AML-193 (cell line): ENCODE data around the gene DGCR2.

Experiments
- DNase-seq, 2 experiments: peaks; one replicate each; lab custom pipeline; 2025; lab: John Stamatoyannopoulos, UW

DGCR2 gene

GRCh38 chr22:19127329-19128008, 5.3 kb upstream of the DGCR2 start:
- DNase-seq: no peak

- DNase-seq: no peak
Measured at GRCh38 chr22:19126309-19127273, 4.4 kb upstream of the DGCR2 start.

GRCh38 chr22:19125474-19126308, 3.5 kb upstream of the DGCR2 start:
- no peak for DNase-seq

- DNase-seq: no peak
Measured at GRCh38 chr22:19125011-19125410, 2.8 kb upstream of the DGCR2 start.

- no peak for DNase-seq
Measured at GRCh38 chr22:19124377-19124776, 2.2 kb upstream of the DGCR2 start.

GRCh38 chr22:19123936-19124335, 1.7 kb upstream of the DGCR2 start:
- no peak for DNase-seq

- no peak for DNase-seq
Measured at GRCh38 chr22:19122752-19123492, 710 bp upstream of the DGCR2 start.

- peak in 1 of 2 experiments; percentile 22 for DNase-seq
Measured at GRCh38 chr22:19121631-19122142, 525 bp downstream of the DGCR2 start.

GRCh38 chr22:19120829-19121630, 1.2 kb downstream of the DGCR2 start:
- DNase-seq: no peak

GRCh38 chr22:19119949-19120348, 2.3 kb downstream of the DGCR2 start:
- no peak for DNase-seq

- no peak for DNase-seq
Measured at GRCh38 chr22:19118329-19118880, 3.8 kb downstream of the DGCR2 start.

GRCh38 chr22:19117111-19117512, 5.1 kb downstream of the DGCR2 start:
- no peak for DNase-seq

- peak in 1 of 2 experiments; percentile 13 for DNase-seq
Measured at GRCh38 chr22:19115628-19116027, 6.6 kb downstream of the DGCR2 start.

- no peak for DNase-seq
Measured at GRCh38 chr22:19114984-19115552, 7.1 kb downstream of the DGCR2 start.

GRCh38 chr22:19113429-19113828, 8.8 kb downstream of the DGCR2 start:
- no peak for DNase-seq

- no peak for DNase-seq
Measured at GRCh38 chr22:19111584-19111983, 10.6 kb downstream of the DGCR2 start.

GRCh38 chr22:19111140-19111539, 11.1 kb downstream of the DGCR2 start:
- no peak for DNase-seq

GRCh38 chr22:19110646-19111045, 11.6 kb downstream of the DGCR2 start:
- peak; percentile 27 to 37 for DNase-seq

- DNase-seq: no peak
Measured at GRCh38 chr22:19110064-19110458, 12.2 kb downstream of the DGCR2 start.
